GM18517 (cell line): ENCODE measurements around the gene SLC29A2.

Experiments used
- ATAC-seq: cut with Tn5 transposase; IDR thresholded peaks from one replicate; pipeline ENCODE4 v1.9.1; 2021; ENCODE audit warnings: mild to moderate bottlenecking, moderate library complexity; ENCODE audit not compliant: unreplicated experiment

SLC29A2 gene

GRCh38 chr11:66371627-66372415 is at the start of gene SLC29A2:
TSS of gene SLC29A2 (minus strand) at chr11:66371760. CDS start at chr11:66371591, 169 bp downstream.
- ATAC-seq: peak; percentile 63

GRCh38 chr11:66420671-66421476 is 49.3 kb upstream of the SLC29A2 start, which contains the start of gene NPAS4:
TSS of gene NPAS4 (plus strand) at chr11:66421035. CDS start at chr11:66421180, 145 bp downstream.
- no peak for ATAC-seq

- ATAC-seq: no peak
Measured at GRCh38 chr11:66419825-66420224, 48.3 kb upstream of the SLC29A2 start.

DNA sequence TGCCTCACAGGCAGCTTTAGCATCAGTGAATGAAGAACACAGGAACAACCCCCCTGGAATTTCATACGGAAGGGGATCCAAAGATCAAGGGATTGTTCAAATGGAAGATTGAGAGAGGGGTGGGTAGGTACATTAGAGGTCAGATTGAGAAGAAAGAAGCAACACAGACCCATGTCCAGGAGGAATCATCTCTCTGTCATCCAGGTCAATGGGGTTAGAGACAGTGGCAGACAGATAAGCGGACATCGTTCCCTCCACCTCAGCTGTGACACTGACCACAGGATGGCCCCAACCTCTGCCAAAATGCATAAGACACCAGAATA is 47.4 kb upstream of the SLC29A2 start:
- no peak for ATAC-seq

GRCh38 chr11:66418168-66418985 is 46.8 kb upstream of the SLC29A2 start:
- no peak for ATAC-seq

- ATAC-seq: no peak
Measured at GRCh38 chr11:66417000-66417399, 45.4 kb upstream of the SLC29A2 start.

DNA sequence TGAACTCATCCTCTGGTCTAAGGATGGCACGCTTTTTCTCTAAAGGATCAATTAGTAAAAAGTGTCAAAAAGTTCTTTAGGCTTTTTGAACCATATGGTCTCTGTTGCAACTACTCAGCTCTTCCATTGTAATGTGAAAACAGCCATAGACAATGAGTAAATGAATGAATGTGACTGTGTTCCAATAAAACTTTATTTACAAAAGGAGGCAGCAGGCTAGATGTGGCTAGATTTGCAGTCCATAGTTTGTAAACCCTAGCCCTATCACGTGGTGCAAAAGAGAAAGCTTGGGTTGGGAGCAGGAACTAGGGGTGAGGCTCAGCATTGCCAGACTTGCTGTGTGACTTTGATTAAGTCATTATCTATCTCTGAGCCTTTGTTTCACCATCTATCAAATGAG is 43.9 kb upstream of the SLC29A2 start:
- ATAC-seq: no peak

- ATAC-seq: no peak
Measured at GRCh38 chr11:66414120-66414934, 42.8 kb upstream of the SLC29A2 start.

GRCh38 chr11:66413167-66413566 is 41.6 kb upstream of the SLC29A2 start:
- no peak for ATAC-seq

DNA sequence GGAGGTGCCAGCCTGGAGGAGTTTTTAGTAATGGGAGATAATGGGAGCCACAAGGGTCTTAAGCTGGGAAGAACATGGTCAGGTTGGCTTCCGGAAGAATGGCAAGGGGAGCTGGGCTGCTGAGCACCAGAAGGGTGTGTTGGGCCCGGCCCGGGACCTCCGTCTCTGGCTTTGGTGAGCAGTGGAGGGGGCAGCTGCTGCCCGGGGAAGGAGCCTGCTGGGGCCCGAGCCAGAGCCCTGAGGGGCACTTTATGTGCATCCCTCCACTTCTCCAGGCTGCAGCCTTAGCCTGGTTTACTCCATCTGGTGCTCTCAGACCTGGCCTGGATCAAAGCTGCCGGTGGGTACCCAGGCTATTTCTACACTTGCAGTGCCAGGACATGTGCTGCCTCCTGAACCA is 40.5 kb upstream of the SLC29A2 start:
- no peak for ATAC-seq

- no peak for ATAC-seq
Measured at GRCh38 chr11:66411323-66411722, 39.8 kb upstream of the SLC29A2 start.

GRCh38 chr11:66410191-66410590 is 38.6 kb upstream of the SLC29A2 start:
- ATAC-seq: no peak

DNA sequence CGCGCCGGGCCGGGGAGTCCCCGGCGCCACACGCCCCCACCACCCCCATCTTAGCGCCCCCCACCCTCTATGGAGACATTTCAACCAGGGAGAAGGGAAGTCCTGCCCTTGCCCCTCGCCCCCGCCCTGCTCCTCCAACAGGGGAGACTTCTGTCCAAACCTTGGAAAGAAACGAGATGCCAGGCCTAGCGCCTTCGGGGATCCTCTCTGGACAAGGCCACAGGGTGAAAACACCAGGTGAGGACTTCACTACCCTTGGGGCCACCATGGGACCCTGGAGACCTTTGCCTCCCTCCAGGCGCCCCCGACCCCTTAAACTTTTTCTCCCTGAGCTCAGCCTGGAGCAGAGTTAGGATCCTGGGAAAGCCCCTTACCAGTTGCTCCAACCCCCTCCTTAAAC is 37.7 kb upstream of the SLC29A2 start:
- no peak for ATAC-seq

DNA sequence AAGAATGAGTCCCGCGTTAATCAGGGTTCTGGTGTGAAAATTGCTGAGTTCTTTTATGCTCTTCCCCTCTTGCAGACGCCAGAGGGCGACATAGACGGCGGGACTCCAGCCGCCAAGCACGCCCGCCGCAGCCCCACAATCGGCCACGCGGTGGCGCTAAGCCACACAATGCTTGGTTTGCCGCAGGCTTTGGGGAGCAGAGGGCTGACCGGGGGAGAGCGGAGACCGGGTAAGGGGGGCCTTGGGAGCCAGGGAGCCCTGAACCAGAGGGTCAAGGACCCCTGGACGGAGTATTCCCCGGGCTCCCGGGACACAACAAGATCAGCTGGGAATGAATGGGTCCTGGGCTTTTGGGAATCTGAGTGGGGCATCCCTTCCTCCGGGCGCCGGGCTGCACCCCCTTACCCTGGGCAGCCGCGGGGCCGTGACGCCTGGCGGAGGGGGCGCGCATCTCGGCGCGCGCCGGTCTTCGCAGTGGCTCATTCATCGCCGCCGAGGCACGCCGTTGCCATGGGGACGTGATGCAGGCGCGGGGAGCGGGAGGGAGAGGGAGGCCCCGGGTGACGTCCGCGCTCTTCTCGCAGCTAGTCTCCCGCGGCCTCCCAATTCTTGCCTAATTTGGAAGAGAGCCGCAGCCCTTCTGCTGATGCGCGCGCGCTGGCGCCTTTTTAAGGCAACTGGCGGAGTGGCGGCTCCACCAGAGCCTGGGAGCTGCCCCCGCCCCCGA is 37.1 kb upstream of the SLC29A2 start:
- peak; percentile 52 for ATAC-seq

DNA sequence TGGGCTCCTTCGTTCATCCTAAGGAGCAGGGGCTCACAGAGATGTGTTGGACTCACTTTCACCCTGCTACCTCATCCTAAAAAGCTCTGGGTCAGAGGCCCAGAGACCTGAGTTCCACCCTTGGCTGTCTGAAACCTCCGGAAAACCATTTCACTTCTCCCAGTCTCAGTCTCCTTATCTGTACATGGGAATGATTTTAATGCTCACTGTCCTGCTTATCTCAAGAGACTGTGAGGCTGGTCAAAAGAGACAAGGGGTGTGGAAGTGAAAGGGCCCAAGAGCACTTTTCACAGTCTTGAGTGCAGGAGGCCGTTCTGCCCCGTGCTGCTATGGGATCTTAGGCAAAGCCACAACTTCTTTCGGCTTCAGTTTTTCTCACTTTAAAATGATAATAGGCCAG is 36.1 kb upstream of the SLC29A2 start:
- no peak for ATAC-seq

DNA sequence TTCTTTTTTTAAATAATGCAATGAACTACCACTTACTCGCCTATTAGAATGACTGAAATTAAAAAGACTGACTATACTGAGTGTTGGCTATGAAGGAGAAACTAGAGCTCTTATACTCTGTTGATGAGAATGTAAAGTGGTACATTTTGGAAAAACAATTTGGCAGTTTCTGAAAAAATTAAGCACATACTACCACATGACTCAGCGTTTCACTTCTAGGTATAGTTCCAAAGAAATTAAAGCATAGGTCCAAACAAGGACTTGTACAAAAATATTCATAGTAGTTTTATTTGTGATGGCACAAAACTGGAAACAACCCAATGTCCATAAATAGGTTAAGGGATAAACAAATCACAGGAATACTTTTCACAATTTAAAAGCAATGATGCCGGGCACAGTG is 22.4 kb upstream of the SLC29A2 start:
- no peak for ATAC-seq

GRCh38 chr11:66391322-66391721 is 19.8 kb upstream of the SLC29A2 start:
- ATAC-seq: no peak

DNA sequence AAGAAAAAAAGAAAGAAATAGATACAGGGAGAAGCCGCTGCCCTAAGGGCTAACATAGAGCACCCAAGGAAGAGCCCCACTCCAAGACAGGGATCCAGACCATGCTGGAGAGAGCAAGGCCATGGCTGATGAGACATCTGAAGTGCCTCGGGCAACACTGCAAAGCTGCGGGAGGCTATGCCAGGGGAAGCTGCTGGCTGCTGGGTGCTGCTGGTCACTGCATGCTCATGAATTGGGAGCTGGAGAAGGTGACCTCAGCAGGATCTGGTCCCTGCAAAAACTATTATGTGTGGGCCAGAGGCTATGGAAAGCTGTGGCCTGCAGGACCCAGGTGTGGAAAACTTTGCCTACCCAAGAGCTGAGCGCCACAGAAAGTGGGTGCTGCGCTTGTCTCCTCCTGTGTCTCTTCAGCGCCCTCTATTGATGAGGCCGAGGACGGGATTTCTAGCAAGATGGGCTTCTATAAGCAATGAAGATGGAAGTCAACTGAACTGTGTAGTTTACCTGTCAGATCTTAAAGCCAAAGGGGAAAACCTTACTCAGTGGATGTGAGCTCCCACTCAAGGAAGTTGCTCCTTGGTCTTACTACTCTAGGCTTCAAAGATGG is 17.3 kb upstream of the SLC29A2 start:
- no peak for ATAC-seq
